ENCODE data around the gene NIPA2. TPM values are rescaled to one million over a fixed set of nuclear protein-coding genes. Genes with fewer than 3 reads are reported as not detected.

Gene NIPA2
- polyA plus RNA-seq, 2 of the 4 experiments (the other 2 are of a cell fraction): 120 to 153 TPM

DNA sequence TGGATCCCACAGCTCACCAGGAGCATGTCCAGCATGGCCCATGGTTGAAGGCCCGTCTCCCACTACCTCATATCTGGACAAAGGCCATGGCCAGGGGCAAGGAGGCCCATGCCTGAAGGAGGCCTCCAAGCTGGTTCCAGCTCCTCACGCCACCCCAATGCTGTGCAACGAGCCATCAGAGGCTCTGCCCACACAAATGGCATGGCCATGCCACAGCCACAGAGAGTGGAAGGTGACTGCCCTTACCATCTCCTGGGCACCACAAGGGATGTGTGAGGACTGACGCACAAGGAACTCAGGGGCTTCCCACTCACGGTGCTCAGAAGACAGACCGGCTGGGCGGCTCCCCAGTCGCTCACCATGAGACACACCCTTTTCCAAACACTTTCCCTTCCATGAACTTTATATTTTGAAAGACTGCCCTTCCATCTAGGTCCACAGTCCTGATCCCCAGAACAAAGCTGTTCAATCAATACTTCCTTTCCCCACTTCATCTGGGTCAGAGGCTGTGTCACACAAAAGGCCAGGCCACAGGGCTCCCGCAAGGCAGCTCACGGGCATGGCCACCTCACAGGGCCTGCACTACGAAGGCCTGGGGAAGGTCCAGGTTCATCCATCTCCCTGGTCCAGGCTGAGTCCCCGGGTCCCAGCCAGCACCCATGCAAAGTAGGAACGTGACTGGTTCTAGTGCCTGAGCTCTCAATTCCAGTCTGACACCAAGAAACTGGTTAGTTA, 75.3 kb downstream of the NIPA2 start:
- ChIA-PET CTCF (interaction anchor here (1.2 kb wide), 1 partner anchor 11 kb away, joined by 4 read pairs; no protein-coding TSS in a partner anchor), POLR2A (no interaction called here)
- Histone ChIP-seq H3K4me2 (no peak overlapping the region), H3K4me1 (peaks cover 9% of the 10 kb centered on the region; the same call in 2 of the 3 replicates), H3K4me3 (no peak overlapping the region), H3K27ac (no peak overlapping the region), H3K9me3 (no peaks in the 10 kb centered on the region)
- DNase-seq (ENCODE audit: low read depth in 1 of 2, low spot score in 1 of 2): no peak
- 90% methylated on average over 13 of the region's 13 CpGs for WGBS (ENCODE audit: missing lambda C conversion rate)
- TF ChIP-seq NR3C1 (IDR thresholded peaks at IDR 0.05): no peak
- no peak for TF ChIP-seq BCL3 (IDR thresholded peaks at IDR 0.05)
- no peak for TF ChIP-seq CBX8 (IDR thresholded peaks at IDR 0.05)
- TF ChIP-seq KDM1A (IDR thresholded peaks at IDR 0.05; ENCODE audit: low read depth): no peak
- no peak for TF ChIP-seq MYC (IDR thresholded peaks at IDR 0.05; ENCODE audit: borderline replicate concordance, low read length)
- no peak for TF ChIP-seq GATA3 (IDR thresholded peaks at IDR 0.05; ENCODE audit: borderline replicate concordance)
- TF ChIP-seq CBX2 (IDR thresholded peaks at IDR 0.05; ENCODE audit: borderline replicate concordance, low read depth): no peak
- TF ChIP-seq SMC3 (IDR thresholded peaks at IDR 0.05): no peak
- no peak for TF ChIP-seq SREBF2 (IDR thresholded peaks at IDR 0.05)
- TF ChIP-seq, protein P1, sequence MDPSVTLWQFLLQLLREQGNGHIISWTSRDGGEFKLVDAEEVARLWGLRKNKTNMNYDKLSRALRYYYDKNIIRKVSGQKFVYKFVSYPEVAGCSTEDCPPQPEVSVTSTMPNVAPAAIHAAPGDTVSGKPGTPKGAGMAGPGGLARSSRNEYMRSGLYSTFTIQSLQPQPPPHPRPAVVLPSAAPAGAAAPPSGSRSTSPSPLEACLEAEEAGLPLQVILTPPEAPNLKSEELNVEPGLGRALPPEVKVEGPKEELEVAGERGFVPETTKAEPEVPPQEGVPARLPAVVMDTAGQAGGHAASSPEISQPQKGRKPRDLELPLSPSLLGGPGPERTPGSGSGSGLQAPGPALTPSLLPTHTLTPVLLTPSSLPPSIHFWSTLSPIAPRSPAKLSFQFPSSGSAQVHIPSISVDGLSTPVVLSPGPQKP (IDR thresholded peaks at IDR 0.05; ENCODE audit: low read depth, low read length): no peak
- no peak for TF ChIP-seq HEYL (CRISPR knock-in tag; IDR thresholded peaks at IDR 0.05)
- no peak for TF ChIP-seq BHLHE40 (IDR thresholded peaks at IDR 0.05; ENCODE audit: low read depth, low read length)
- no peak for TF ChIP-seq ZSCAN20 (CRISPR knock-in tag; IDR thresholded peaks at IDR 0.05)
- no peak for TF ChIP-seq HES2 (IDR thresholded peaks at IDR 0.05)
- no peak for TF ChIP-seq CHD2 (IDR thresholded peaks at IDR 0.05; ENCODE audit: low read length, partially characterized antibody)
- TF ChIP-seq, protein P2, sequence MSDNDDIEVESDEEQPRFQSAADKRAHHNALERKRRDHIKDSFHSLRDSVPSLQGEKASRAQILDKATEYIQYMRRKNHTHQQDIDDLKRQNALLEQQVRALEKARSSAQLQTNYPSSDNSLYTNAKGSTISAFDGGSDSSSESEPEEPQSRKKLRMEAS (IDR thresholded peaks at IDR 0.05): no peak
- FAIRE-seq: no peak
- ATAC-seq: no peak

GRCh38 chr15:22915866-22916515, 77.5 kb downstream of the NIPA2 start:
- FAIRE-seq (no peak), ATAC-seq (no peak), DNase-seq (ENCODE audit: low read depth in 1 of 2, low spot score in 1 of 2) (no peak)
- POLR2A ChIA-PET: no interaction called here
- Histone ChIP-seq H3K4me3 (no peak overlapping the region), H3K27ac (no peak overlapping the region), H3K4me1 (peaks cover 9% of the 10 kb centered on the region; the same call in 2 of the 3 replicates), H3K4me2 (no peak overlapping the region), H3K9me3 (no peaks in the 10 kb centered on the region)
- CTCF ChIA-PET: no interaction called here
- no peak for TF ChIP-seq CEBPB (IDR thresholded peaks at IDR 0.05)
- TF ChIP-seq, protein P3, sequence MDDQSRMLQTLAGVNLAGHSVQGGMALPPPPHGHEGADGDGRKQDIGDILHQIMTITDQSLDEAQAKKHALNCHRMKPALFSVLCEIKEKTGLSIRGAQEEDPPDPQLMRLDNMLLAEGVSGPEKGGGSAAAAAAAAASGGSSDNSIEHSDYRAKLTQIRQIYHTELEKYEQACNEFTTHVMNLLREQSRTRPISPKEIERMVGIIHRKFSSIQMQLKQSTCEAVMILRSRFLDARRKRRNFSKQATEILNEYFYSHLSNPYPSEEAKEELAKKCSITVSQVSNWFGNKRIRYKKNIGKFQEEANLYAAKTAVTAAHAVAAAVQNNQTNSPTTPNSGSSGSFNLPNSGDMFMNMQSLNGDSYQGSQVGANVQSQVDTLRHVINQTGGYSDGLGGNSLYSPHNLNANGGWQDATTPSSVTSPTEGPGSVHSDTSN (IDR thresholded peaks at IDR 0.05): no peak
- no peak for TF ChIP-seq NPAS2 (CRISPR knock-in tag; IDR thresholded peaks at IDR 0.05; ENCODE audit: borderline replicate concordance)
- no peak for TF ChIP-seq RFX5 (IDR thresholded peaks at IDR 0.05)
- no peak for TF ChIP-seq ZSCAN20 (CRISPR knock-in tag; IDR thresholded peaks at IDR 0.05)
- TF ChIP-seq HOXB13 (CRISPR knock-in tag; IDR thresholded peaks at IDR 0.05; ENCODE audit: low read depth): no peak
- TF ChIP-seq HEYL (CRISPR knock-in tag; IDR thresholded peaks at IDR 0.05): no peak
- TF ChIP-seq EHF (CRISPR knock-in tag; IDR thresholded peaks at IDR 0.05): no peak
- TF ChIP-seq ZC3H11A (IDR thresholded peaks at IDR 0.05): no peak
- WGBS (ENCODE audit: missing lambda C conversion rate): 90% methylated on average over 25 of the region's 25 CpGs

Measured in A549 (cell line).